ENCODE results near the gene ZDHHC14.

- TF ChIP-seq, protein P1, sequence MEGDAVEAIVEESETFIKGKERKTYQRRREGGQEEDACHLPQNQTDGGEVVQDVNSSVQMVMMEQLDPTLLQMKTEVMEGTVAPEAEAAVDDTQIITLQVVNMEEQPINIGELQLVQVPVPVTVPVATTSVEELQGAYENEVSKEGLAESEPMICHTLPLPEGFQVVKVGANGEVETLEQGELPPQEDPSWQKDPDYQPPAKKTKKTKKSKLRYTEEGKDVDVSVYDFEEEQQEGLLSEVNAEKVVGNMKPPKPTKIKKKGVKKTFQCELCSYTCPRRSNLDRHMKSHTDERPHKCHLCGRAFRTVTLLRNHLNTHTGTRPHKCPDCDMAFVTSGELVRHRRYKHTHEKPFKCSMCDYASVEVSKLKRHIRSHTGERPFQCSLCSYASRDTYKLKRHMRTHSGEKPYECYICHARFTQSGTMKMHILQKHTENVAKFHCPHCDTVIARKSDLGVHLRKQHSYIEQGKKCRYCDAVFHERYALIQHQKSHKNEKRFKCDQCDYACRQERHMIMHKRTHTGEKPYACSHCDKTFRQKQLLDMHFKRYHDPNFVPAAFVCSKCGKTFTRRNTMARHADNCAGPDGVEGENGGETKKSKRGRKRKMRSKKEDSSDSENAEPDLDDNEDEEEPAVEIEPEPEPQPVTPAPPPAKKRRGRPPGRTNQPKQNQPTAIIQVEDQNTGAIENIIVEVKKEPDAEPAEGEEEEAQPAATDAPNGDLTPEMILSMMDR (conservative IDR thresholded peaks at IDR 0.05; ENCODE audit: low read depth, low read length), result no peak
- no peak for TF ChIP-seq EZH2 (IDR thresholded peaks at IDR 0.05; ENCODE audit: low read length, unreplicated experiment)
Observed at GRCh38 chr6:157631838-157632614, 251.0 kb downstream of the ZDHHC14 start.

Data from PC-3 (cell line).